GM18505 (cell line): ENCODE measurements around the gene DNMT1.
"Not testable (repeated sequence)": the region's sequence is repeated elsewhere in the genome, so short reads cannot be mapped to it uniquely, and the experiment has no call there.

Experiments
- ATAC-seq: cut with Tn5 transposase; IDR thresholded peaks from one replicate; pipeline ENCODE4 v1.9.1; 2021; ENCODE audit not compliant: unreplicated experiment
- POLR2A ChIP-seq: IDR thresholded peaks from 4 replicates; pipeline ENCODE4 v1.6.1; 2011; ENCODE audit warnings: borderline replicate concordance; ENCODE audit not compliant: insufficient read depth, insufficient read length; ENCODE audit errors: extremely low read depth

The DNMT1 gene

GRCh38 chr19:10194500-10195198, at the start of gene DNMT1:
Gene DNMT1, minus strand, starts transcription at chr19:10194953. Its CDS starts 54 bp downstream, at chr19:10194899.
- ATAC-seq, result peak; percentile 70
- TF ChIP-seq POLR2A, result peak; percentile 97

DNA sequence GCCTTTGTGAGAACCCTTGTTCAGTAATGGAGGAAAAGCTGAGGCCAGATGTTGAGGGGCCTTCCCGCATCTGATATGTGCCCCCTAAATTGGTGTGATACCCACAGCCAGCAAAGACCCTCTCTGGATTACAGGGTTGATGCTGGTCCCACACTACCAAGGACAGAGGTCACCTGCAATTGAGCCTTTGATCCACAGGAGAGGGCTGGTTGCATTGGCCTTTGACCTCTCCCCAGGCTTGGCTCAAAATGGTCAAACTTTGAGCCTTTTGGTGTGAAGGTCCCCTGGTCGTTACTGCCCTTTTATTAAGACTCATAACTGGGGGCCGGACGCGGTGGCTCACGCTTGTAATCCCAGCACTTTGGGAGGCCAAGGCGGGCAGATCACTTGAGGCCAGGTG, 48.9 kb upstream of the DNMT1 start:
- TF ChIP-seq POLR2A, result no peak
- ATAC-seq, result no peak

- not testable (repeated sequence) for ATAC-seq
Observed at GRCh38 chr19:10241826-10242449, 47.2 kb upstream of the DNMT1 start.

DNA sequence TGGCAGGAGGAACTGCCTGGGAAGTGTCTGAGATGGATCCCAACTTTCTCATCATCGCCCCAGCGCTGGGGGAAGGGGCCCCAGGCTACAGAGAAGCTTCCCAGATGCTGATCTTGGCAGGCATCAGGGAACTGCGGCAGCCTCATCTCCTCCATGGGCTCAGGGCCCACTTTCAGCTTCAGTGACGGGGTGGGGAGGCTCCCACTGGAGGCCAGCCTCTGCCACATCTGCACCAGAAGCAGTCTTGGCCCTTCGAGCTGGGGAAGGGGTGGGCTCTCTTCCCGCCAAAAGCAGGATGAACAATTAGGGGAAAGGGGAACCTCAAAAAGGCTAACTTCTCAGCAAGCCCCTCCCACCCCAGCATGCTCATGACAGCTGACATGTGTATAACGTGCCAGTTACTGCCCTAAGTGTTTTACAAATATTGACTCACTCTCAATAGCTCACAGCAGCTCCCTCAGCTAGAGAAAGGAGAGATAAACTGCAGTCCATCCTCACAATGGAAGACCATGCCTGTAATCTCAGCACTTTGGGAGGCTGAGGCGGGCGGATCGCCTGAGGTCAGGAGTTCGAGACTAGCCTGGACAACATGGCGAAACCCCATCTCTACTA, 43.5 kb upstream of the DNMT1 start:
- no peak for ATAC-seq
- no peak for TF ChIP-seq POLR2A

DNA sequence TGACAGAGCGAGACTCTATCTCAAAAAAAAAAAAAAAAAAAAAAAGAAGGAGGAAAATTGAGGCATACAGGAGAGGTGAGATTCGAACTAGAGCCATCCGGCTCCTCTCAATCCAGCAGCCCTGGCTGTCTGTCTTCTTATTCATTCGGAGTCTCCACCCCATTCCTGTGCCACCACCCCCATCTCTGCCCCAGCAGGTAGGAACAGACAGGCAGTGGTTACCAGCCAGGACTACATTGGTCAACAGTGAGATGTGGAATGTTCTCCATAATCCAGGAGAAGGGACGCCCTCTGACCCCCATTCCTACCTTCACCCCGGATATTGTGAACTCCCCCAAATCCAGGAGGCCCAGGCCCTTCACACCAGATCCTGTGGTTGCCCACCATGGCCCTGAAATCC, 42.9 kb upstream of the DNMT1 start:
- ATAC-seq, result no peak
- TF ChIP-seq POLR2A, result no peak

GRCh38 chr19:10235409-10235808, 40.7 kb upstream of the DNMT1 start:
- not testable (repeated sequence) for ATAC-seq

DNA sequence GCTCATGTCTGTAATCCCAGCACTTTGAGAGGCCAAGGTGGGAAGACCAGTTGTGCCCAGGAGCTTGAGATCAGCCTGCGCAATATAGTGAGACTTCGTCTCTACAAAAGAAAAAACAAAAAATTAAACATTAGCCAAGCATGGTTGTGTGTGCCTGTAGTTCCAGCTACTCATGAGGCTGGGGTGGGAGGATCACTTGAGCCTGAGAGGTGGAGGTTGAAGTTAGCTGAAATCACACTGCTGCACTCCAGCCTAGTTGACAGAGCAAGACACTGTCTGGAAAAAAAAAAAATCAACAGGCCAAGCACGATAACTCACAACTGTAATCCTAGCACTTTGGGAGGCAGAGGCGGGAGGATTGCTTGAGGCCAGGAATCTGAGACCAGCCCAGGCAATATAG, 40.2 kb upstream of the DNMT1 start:
- no peak for TF ChIP-seq POLR2A
- no peak for ATAC-seq

DNA sequence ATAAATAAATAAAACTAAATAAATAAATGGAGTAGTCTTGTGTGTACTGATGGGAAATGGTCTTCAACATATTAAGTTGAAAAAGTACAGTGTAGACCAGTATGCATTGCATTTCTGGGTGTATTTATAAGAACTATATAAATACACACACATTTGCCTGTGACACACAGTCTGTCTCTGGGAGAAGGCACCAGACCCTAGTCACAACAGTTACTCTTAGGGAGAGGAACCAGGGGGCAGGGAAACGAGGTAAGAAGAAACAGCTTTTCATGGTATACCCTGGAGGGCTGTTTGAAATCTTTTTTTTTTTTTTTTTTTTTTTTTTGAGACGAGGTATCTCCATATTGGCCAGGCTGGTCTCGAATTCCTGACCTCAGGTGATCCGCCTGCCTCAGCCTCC, 39.2 kb upstream of the DNMT1 start:
- TF ChIP-seq POLR2A, result no peak
- no peak for ATAC-seq

GRCh38 chr19:10231612-10232228, 37.0 kb upstream of the DNMT1 start:
- TF ChIP-seq POLR2A, result no peak
- ATAC-seq, result no peak

GRCh38 chr19:10230861-10231611, 36.3 kb upstream of the DNMT1 start, which contains the start of gene S1PR2:
Gene S1PR2, minus strand, starts transcription at chr19:10231331. Its CDS starts 6,426 bp downstream, at chr19:10224905.
- ATAC-seq, result peak; percentile 42
- peak; percentile 70 for TF ChIP-seq POLR2A

DNA sequence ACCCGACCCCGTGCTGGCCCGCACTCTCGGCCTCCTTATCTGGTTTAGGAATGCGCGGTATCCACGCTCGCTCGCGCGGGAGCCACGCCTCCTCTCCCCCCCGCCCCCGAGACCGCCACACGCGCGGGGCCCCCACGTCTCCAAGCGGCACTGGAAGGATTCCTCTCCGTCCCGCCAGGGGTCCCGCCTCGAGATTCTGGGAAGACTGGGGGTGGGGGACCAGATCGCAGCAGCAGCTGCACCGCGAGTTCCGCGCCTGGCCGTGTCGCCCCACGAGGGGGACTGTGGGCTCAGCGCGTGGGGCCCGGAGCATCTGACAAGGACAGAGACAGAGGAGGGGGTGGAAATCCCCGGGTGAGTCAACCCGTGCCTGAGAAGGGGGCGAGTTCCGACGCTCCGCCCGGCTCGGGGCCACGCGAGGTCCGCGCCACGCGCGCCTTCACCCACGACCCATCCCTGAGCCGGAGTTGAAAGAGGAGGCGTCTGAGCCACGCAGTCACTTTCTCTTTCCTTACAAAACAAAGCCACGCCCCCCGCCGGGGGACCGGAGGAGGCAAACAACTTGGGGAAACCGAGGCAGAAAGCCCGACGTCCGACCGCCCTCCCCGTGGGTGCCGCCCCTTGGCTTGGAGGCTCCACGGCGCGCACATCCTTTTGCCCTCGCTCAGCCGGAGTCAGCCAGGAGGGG, 35.6 kb upstream of the DNMT1 start:
- TF ChIP-seq POLR2A, result no peak

GRCh38 chr19:10228920-10229319, 34.2 kb upstream of the DNMT1 start:
- ATAC-seq, result no peak
- TF ChIP-seq POLR2A, result no peak

More for the DNA sequence above, 35.6 kb upstream of the DNMT1 start:
- peak; percentile 23 for ATAC-seq

DNA sequence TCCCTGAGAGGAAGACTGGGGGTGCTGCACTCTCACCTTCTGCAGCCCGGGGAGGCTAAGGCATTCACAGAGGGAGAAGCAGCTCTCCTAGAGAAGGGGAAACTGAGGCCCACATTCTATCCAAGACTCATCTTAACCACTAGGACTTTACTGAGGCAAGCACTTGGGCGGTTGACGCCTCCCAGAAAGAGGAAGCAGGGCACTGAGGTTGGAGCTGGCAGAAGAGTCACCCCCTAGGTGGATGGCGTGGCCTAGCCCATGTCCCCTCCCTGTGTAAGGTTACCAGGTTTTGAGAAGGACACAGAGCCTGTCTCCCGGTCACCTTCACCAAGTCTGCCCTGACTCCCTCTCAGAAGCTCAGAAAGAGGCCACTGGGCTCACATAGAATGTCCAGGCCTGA, 33.6 kb upstream of the DNMT1 start:
- no peak for TF ChIP-seq POLR2A

More for the DNA sequence above, 33.6 kb upstream of the DNMT1 start:
- no peak for ATAC-seq
